ENCODE data around the gene LHFPL6. TPM values are rescaled to one million over a fixed set of nuclear protein-coding genes. Genes with fewer than 3 reads are reported as not detected.

Gene LHFPL6
- total RNA-seq, 2 donors from 2014 or later, result 206 to 213 TPM

GRCh38 chr13:39599012-39599411 is 4.0 kb downstream of the LHFPL6 start:
- no peak for DNase-seq (ENCODE audit: low spot score)
- intact Hi-C loops (cut with DNase I), result no loop called here

GRCh38 chr13:39597838-39598237 is 5.2 kb downstream of the LHFPL6 start:
- intact Hi-C loops (cut with DNase I), result no loop called here
- no peak for DNase-seq (ENCODE audit: low spot score)

GRCh38 chr13:39596685-39597084 is 6.3 kb downstream of the LHFPL6 start:
- DNase-seq (ENCODE audit: low spot score), result no peak
- intact Hi-C loops (cut with DNase I), result no loop called here

GRCh38 chr13:39596176-39596575 is 6.8 kb downstream of the LHFPL6 start:
- intact Hi-C loops (cut with DNase I), result no loop called here
- no peak for DNase-seq (ENCODE audit: low spot score)

- intact Hi-C loops (cut with DNase I), result no loop called here
- DNase-seq (ENCODE audit: low spot score), result no peak
Observed at GRCh38 chr13:39590466-39591036, 12.4 kb downstream of the LHFPL6 start.

GRCh38 chr13:39588384-39588783 is 14.6 kb downstream of the LHFPL6 start:
- DNase-seq (ENCODE audit: low spot score), result no peak
- intact Hi-C loops (cut with DNase I), result no loop called here

- intact Hi-C loops (cut with DNase I), result no loop called here
- no peak for DNase-seq (ENCODE audit: low spot score)
Observed at GRCh38 chr13:39587939-39588338, 15.1 kb downstream of the LHFPL6 start.

- intact Hi-C loops (cut with DNase I), result no loop called here
Observed at GRCh38 chr13:39586958-39587605, 15.9 kb downstream of the LHFPL6 start.

GRCh38 chr13:39586151-39586550 is 16.8 kb downstream of the LHFPL6 start:
- intact Hi-C loops (cut with DNase I), result no loop called here
- no peak for DNase-seq (ENCODE audit: low spot score)

More at GRCh38 chr13:39586958-39587605, 15.9 kb downstream of the LHFPL6 start:
- no peak for DNase-seq (ENCODE audit: low spot score)

GRCh38 chr13:39585219-39585618 is 17.8 kb downstream of the LHFPL6 start:
- no peak for DNase-seq (ENCODE audit: low spot score)

GRCh38 chr13:39580881-39581575 is 22.0 kb downstream of the LHFPL6 start:
- intact Hi-C loops (cut with DNase I), result no loop called here
- DNase-seq (ENCODE audit: low spot score), result no peak

More at GRCh38 chr13:39585219-39585618, 17.8 kb downstream of the LHFPL6 start:
- intact Hi-C loops (cut with DNase I), result no loop called here

- intact Hi-C loops (cut with DNase I), result no loop called here
- DNase-seq (ENCODE audit: low spot score), result no peak
Observed at GRCh38 chr13:39578821-39579291, 24.1 kb downstream of the LHFPL6 start.

- intact Hi-C loops (cut with DNase I), result no loop called here
- DNase-seq (ENCODE audit: low spot score), result no peak
Observed at GRCh38 chr13:39577838-39578491, 25.0 kb downstream of the LHFPL6 start.

- intact Hi-C loops (cut with DNase I), result no loop called here
- DNase-seq (ENCODE audit: low spot score), result no peak
Observed at GRCh38 chr13:39577203-39577602, 25.8 kb downstream of the LHFPL6 start.

GRCh38 chr13:39575641-39576238 is 27.3 kb downstream of the LHFPL6 start:
- DNase-seq (ENCODE audit: low spot score), result no peak
- intact Hi-C loops (cut with DNase I), result no loop called here

- DNase-seq (ENCODE audit: low spot score), result no peak
- intact Hi-C loops (cut with DNase I), result no loop called here
Observed at GRCh38 chr13:39571502-39572092, 31.4 kb downstream of the LHFPL6 start.

- intact Hi-C loops (cut with DNase I), result no loop called here
- DNase-seq (ENCODE audit: low spot score), result no peak
Observed at GRCh38 chr13:39567569-39567968, 35.4 kb downstream of the LHFPL6 start.

GRCh38 chr13:39566216-39566869 is 36.6 kb downstream of the LHFPL6 start:
- intact Hi-C loops (cut with DNase I), result no loop called here
- no peak for DNase-seq (ENCODE audit: low spot score)
